Left ventricle myocardium superior (tissue), 1 donor: ENCODE measurements around the gene PRKN. TPM values are rescaled to one million over a fixed set of nuclear protein-coding genes. Genes with fewer than 3 reads are reported as not detected.

ENCODE experiments used
- ATAC-seq: fragments of 200-7000 bp; cut with Tn5 transposase; one replicate; pipeline ENCODE4 v1.9.1; 2020; ENCODE audit warnings: mild to moderate bottlenecking, moderate library complexity
- DNase-seq: peaks from one replicate; pipeline ENCODE4 v3.0.0-alpha.2; 2020
- intact Hi-C: fragments of 100-400 bp; cut with micrococcal nuclease; formaldehyde crosslinking; loops from one replicate; pipeline ENCODE4 v1.11.0; 2022
- total RNA-seq: library from RNA; stranded (reverse); fragmentation: NEBNext Ultra II Directional; extraction: Animal tissue kit (Norgen Biotek cat#: 25700); gene quantifications from one replicate; pipeline ENCODE4 v1.2.1, GENCODE V29; 2021
- donor health status: DM: no; HTN: yes; CAD: no; lungs with severe emphysema.

The PRKN gene
- total RNA-seq, 1 donor from 2014 or later = 23.1 TPM

DNA sequence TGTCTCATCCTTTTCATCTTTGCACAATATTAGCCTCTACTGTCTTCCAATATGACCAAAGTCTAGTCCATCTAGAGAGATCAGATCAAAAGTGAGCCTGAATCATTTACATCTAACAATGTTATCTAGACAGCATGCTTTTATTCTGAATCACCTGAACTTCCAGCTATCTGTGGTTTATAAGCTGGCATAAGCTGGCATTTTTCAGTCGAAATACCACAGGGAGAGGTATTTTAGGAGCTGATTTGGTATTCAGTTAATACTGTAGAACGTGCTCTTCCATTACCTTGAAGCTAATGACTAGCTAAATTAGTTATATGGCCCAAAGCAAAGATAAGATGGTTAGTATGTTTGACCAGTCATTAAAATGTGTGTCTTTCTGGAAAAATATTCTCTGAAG is 1265.4 kb downstream of the PRKN start:
- intact Hi-C loops = no loop called here
- no peak for ATAC-seq

DNA sequence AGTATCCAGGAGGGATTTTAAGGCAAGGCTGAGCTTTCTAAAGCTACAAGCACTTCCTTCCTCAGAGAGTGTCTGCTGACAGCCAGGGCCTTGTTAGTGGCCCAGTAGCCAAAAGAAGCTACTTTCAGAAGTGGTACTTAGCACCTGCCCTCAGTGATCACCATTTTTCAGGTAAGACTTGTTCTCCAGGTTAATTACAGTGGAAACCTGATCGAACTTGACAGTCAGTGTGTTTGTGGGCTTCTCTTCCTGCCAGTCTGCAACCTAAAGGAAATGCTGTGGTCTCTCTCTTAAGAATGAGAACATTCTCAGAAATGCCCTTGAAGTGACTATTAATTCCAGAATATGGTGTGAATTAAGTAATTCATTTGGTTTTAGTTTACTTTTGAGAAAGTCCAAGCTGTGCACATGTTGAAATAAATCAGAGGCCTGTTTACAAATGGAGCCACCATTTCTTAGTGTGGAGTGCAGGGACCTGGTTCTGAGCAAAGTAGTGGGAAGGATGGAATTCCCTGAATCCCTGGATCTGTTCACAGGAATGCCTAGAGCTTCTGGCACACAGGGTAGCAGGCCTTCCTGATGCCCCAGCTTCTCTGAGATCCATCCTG is 1268.5 kb downstream of the PRKN start:
- DNase-seq (no peak), ATAC-seq (no peak)
- intact Hi-C loops = no loop called here

More for the DNA sequence above, 1265.4 kb downstream of the PRKN start:
- DNase-seq = no peak

DNA sequence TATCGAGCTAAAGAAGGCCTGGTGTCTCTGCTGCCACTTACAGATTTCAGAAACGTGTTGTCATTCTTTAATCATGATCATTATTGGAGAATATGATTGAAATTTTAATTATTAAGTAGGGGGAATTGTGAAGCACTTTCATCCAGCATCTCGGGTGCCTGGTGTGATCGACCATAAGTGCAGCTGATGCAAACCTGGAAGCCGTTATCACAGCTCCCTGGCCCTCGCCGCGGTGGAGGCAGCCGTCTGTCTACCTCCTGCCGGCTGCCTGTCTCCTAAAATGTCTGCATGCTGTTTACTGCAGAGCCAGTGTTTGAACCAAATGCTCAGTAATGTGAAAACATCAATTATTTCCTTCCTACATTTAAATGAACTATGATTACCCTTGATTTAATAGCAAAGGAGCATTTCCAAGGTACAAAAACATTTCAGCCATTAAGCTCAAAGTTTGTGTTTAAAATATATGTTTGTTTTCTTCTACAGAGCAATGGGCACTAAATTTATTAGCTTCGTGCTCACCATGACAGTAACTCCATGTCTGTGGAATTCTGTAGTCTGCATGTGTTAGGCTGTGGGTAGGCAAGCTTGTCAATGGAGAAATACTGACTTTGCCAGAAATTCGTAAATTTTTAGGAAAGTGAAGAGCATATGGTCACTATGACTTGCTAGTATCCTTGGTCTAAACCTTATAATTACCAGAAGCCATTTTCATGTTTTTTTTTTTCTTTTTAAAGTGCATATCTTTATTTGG is 1269.2 kb downstream of the PRKN start:
- DNase-seq = no peak
- ATAC-seq = no peak
- intact Hi-C loops = no loop called here

DNA sequence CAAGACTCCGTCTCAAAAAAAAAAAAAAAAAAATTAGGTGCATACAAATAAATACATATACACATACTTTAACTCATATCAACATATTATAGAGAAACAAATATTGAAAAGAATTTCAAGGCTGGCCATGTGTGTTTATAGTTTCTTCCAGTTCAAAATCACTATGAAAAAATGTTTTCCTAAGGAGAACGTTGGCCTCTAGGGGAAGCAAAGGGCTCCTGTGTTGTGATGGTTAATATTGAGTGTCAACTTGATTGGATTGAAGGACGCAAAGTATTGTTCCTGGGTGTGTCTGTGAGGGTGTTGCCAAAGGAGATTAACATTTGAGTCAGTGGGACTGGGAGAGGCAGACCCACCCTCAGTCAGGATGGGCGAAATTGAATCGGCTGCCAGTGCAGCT is 1271.7 kb downstream of the PRKN start:
- intact Hi-C loops = no loop called here
- DNase-seq (no peak), ATAC-seq (no peak)

DNA sequence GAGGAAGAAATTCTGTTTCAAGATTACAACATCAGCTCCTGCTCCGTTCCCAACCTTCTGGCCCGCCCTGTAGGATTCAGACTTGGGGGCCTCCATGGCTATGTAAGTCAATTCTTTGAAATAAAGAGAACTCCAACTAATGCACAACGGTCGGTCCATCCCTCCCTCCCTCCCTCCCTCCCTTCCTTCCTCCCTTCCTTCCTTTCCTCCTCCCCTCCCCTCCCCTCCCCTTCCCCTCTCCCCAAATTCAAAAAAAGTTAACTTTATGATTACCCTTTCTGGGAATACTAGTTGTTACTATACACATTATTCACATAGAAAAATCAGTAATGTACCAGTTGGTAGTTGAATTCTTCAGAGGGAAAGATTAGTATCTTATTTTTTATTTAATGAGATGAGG is 1274.0 kb downstream of the PRKN start:
- intact Hi-C loops = no loop called here
- ATAC-seq (no peak), DNase-seq (no peak)

DNA sequence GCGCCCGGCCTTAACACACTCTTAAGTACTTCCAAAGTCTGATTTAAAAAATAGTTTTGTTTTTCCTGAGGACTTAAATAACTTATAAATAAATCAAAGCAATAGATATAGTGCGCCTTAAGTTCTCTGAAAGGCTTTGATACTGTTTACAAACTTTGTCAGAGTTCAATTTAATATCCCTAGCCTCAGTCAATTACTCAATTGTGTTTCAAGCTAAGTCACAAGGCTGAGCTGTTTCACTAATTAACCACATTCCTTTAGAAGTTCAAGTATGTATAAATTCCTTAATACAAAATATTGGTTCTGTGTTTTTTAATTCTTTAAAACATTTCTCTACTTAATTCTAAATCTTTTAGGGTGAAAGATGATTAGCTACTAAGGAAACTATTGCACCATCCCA is 1275.3 kb downstream of the PRKN start:
- intact Hi-C loops = no loop called here
- ATAC-seq = no peak
- DNase-seq = no peak

DNA sequence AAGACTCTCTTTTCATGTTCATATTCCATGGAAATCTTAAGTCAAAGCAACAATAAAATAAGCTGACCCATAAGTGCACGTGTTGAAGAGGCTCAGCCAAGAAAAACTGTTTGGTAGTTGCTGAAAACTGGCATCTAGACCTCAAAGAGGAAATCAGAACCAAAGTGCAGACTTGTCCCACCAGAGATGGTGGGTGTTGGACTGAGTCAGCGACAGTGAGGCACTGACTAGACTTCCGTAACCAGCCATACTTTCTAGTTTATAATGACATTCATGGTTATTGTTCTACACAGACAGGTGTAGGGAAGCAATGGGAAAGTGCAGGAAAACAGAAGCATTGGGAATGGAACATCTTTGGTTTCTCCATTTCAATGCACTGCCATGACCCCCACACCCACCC is 1278.0 kb downstream of the PRKN start:
- intact Hi-C loops = no loop called here
- no peak for DNase-seq

DNA sequence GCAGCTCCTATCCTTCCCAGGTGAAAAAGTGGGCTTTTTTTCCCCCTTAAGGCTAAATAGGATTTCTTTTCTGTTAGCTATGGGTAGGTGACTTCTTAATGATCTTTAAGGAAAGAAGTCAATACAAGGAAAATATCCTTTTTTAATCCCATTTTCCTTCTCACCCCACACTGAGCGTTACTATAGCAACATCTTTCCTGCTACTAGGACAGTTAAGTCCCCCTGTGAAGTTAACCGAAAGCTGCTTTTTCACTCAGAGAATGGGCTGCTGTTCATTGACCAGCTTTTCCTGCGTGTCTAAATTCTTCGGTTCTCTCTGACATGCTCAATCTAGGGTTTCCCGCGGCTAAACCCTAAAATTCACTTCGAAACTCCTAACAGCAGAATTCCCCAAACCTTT is 1280.6 kb downstream of the PRKN start:
- intact Hi-C loops = no loop called here
- ATAC-seq = no peak
- DNase-seq = no peak

More for the DNA sequence above, 1278.0 kb downstream of the PRKN start:
- ATAC-seq = no peak

DNA sequence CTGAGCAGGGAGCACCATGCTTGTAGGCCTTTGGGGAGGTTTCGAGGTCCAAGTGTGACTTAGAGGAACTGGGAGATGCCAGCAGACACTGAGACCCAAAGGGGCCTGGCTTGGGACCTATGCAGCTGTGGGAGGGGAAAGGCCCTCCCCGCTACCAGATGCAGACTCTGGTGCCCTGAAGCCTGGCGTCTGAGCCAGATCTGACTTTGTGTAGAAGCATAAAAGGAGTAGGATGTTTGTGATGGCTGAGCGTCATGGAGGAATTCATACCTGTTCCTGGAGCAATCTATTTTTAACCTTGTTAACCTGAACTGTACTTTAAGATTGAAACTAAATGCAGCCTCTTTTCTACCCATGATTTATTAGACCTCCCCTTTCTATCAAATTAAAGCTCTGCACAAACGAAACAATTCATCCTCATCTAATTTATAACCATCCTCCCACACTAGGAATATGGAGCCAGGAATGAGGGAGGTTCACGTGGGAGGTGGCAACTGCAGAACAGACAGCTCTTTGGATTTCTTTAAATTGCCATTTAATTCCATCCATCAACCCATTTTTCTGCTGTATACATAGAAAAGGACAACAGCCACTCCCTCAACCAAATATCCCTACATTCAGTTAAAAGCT is 1281.2 kb downstream of the PRKN start:
- ATAC-seq = no peak
- intact Hi-C loops = no loop called here
- no peak for DNase-seq

DNA sequence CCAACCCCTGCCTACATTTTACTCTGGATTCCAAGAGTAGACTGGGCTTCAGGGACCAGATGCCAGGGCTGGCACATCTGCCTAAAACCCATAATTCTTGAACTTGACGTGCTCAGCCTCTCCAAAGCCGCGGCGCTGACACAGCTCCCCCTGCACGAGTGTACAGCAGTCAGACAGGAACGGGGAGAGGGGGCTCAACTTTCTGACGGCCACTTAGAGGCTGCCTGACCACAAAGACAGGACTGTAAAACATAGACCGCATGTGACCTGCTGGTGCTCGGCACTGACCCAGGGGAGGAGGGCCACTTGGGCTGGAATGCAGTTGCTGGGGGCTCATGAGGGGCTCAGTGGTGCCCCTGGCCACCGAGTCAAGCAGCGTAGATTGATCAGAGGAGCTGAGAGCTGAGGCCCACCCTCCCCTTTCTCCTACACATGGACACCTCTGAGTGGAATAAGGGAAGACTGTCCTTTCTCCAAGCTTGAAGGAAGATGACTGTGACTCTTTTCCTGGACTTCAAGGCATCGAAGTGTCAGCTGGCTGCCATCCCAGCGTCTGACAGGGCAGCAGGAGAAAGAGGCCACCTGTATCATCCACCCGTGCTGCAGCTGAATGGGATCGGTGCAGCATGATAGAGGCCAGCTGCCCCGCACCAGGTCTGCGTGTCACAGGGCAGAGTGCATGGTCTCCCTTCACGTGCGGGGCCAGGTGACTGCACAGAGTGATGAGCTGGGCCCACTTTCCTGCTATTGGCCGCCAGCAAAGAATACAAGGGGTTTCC is 1282.4 kb downstream of the PRKN start:
- DNase-seq (no peak), ATAC-seq (no peak)
- intact Hi-C loops = no loop called here

DNA sequence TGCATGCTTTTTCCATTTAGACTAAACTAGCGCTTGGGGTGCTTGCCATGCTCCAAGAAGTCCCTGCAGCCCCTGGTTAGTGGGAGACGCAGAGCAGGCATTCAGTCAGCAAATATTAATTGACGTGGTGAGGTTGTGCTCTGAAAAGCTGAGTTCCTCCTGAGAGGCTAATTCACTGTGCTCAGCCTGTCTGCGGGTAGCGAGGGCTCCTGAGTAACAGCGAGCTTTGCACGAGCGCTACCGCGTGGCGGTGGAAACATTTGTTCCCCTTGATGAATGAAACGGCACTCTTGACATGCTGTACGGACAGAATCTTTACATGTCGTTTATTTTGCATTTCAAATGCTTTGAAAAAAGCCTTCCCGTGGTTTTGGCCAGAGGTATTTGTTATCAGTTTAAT is 1283.1 kb downstream of the PRKN start:
- intact Hi-C loops = no loop called here
- peak; percentile 70 for ATAC-seq
- peak; percentile 49 for DNase-seq

DNA sequence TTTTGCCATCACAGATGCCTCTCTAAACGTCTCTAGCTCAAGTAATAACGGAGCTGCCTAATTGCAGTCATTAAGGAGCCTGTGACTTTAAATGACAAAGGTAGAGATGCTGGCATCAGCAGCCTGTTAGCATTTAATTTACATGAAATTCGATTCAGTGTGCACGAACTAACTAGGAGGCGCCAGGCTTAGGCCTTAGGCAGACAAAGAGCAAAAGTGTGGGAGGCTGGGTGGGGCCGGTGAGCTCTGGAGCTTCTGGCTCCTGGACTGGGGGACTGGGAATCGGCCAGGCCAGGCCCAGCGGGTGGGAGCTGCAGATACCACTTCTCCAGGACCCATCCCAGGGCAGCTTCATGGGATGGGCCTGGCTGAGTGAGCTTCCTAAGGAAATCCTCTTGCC is 1283.7 kb downstream of the PRKN start:
- intact Hi-C loops = no loop called here
- ATAC-seq (peak; percentile 49), DNase-seq (peak; percentile 45)

DNA sequence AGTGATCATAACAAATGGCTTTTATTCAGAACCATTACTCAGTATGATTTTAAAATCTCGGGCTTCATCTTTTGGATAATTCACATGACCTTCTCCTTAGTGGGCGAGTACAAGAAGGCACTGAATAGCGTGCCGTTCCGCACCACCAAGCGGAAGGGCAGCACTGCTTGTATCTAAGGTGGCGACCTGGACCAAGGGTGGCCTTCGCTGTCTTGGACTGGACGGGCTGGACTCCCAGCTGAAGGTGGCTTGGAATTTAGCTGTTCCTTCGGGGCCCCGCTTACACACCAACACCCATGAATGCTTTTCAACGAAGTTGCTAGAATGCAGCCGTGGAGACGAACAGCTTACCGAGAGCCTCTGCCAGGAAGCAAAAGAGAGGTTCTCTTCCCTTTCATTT is 1285.1 kb downstream of the PRKN start:
- ATAC-seq (no peak), DNase-seq (no peak)
- intact Hi-C loops = no loop called here

DNA sequence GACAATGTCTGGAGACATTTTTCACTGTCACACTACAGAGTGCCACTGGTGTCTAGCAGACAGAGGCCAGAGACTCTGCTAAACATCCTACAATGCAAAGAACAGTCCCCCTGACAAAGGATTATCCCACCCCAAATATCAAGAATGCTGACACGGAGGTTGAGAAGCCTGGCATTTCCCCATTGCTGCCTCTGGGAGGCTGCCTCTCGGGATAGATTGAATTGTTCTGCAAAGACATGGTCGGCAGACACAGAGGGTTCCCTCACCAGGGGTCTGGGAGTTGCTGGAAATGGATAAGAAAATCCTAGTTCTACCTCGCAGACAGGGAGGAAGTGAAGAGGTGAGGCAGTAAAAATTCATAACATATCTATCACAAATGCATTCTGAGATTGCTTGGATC is 1287.3 kb downstream of the PRKN start:
- ATAC-seq = no peak
- no peak for DNase-seq
- intact Hi-C loops = no loop called here

DNA sequence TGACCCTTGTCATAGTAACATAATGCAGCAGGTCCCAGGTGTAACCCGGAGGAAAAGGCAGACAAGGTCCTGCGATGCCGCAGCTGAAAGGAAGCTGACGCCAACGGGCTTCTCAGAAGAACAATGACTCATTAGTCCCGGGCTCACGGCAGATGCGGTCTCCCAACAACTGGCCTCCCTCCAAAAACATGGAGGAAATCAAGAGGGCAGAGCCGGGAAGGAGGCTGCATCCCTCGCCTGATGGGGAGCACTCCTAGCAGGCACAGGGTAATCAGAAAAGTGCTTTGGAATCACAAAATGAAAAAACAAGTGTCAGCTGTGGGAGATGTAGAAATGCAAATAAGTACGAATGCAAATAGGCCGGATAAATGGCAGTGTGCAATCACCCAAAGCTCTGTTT is 1288.5 kb downstream of the PRKN start:
- DNase-seq = peak; percentile 57
- peak; percentile 59 for ATAC-seq
- intact Hi-C loops = no loop called here

DNA sequence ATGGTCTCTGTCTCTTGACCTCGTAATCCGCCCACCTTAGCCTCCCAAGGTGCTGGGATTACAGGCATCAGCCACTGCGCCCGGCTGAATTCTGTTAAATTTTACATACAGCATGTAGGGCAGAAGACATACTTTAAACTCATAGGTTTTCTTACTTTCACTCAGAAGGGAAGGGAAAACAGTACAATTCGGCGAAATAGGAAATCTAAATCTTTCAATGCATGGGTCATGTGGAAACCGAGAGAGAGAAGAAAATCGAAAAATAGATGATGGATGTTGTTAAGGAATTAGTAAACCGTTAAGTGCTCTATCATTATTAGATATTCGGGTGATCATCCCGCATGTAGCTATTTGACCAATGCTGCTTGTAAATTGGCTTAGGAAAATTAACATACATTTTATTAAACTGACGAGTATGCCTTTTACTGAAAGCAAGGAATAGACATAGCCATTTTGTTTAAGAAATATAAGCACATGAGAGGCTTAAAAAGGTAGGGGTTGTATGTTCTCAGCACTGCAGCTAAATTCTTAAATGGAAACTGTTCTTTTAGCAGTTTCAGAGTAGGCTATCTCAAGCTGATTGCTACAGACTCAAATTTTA is 1289.0 kb downstream of the PRKN start:
- DNase-seq = no peak
- no peak for ATAC-seq
- intact Hi-C loops = no loop called here

DNA sequence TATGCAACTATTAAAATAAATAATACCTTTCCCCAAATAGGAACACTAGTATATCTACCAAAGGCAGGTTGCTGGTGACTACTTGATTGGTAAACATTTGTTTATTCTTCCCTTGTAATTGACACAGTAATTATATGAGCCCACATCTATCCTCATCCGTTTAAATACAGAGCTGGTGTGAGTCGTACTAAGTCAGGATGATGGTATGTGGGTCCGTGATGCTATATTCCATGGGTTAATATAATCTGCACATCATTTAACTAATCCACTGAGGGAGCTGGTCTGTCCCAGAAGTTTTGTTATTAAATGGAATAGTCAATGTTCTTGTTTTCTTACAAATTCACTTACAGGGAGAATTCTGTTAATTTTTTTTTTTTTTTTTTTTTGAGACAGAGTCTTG is 1289.7 kb downstream of the PRKN start:
- intact Hi-C loops = no loop called here
- DNase-seq (no peak), ATAC-seq (no peak)

DNA sequence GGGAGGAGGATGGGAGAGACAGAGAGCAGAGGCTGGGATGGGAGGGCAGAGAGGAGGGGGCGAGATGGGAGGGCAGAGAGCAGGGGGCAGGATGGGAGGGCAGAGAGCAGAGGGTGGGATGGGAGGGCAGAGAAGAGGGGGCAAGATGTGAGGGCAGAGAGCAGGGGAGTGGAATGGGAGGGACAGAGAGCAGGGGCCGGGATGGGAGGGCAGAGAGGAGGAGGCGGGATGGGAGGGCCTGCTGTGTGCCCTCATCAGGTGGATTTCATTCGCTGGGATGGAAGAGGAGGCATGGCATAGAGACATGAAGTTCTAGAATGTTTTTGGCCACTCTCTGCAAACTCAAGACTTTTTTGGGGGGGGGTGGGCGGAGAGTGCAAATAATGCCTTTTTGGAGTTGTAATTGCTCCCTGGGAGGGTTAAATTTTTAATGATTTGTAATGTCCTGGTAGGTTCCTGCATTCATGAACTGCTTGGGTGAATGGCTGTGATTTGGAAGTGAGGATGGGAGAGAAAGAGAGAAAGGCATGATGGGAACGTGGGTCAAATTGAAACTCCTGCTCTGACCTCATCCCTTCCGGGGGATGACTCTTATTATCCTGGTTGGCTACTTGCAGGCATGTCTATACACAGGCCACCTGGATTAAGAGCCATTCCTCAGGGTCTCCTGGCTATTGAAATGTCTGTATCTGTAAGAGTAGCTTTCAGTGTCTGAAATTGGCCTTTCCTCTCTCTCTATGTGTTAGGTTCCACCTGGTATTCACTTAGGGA is 1291.3 kb downstream of the PRKN start:
- DNase-seq (no peak), ATAC-seq (no peak)
- intact Hi-C loops = no loop called here

DNA sequence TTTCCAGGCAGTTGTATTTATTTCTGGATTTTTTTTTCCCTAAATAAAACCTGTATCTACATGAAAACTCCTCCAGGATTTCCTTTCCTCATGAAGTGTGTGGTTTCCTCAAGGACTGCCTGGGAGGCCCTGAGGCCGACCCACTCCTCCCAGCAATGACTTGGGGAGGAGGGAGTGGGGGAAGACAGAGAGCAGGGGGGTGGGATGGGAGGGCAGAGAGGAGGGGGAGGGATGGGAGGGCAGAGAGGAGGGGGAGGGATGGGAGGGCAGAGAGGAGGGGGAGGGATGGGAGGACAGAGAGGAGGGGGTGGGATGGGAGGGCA is 1291.9 kb downstream of the PRKN start:
- DNase-seq = no peak
- intact Hi-C loops = no loop called here
- ATAC-seq = no peak
